Nephron (organoid): ENCODE results near the gene SACS.
A peak's percentile ranks its signal among the peaks of the same experiment; 100 is the strongest.

ENCODE experiments used
- H3K27ac Mint-ChIP-seq, 3 experiments: 2 replicates each; pipeline ENCODE4 v1.8.0; 2020; ENCODE audit warnings: mixed read lengths in 3 of 3, mild to moderate bottlenecking in 2 of 3, moderate library complexity in 1 of 3
- H3K27me3 Mint-ChIP-seq: 2 replicates; pipeline ENCODE4 v1.8.0; 2021; ENCODE audit warnings: low read depth, mild to moderate bottlenecking, moderate library complexity, mixed read lengths
- H3K36me3 Mint-ChIP-seq: 2 replicates; pipeline ENCODE4 v1.8.0; 2020; ENCODE audit warnings: low read depth, mixed read lengths
- H3K4me1 Mint-ChIP-seq: 2 replicates; pipeline ENCODE4 v1.8.0; 2020; ENCODE audit warnings: mixed read lengths
- H3K4me3 Mint-ChIP-seq, 3 experiments: 2 replicates each; pipeline ENCODE4 v1.8.0; 2020; ENCODE audit warnings: mild to moderate bottlenecking in 3 of 3, mixed read lengths in 3 of 3, moderate library complexity in 2 of 3
- H3K9me3 Mint-ChIP-seq: 2 replicates; pipeline ENCODE4 v1.8.0; 2020; ENCODE audit warnings: mixed read lengths
- CTCF ChIP-seq, 3 experiments: fragments of 200-600 bp; sonication (generic); IDR thresholded peaks; one replicate each; pipeline ENCODE4 v1.5.0; 2021; ENCODE audit warnings: antibody characterized with exemption in 3 of 3; ENCODE audit not compliant: unreplicated experiment in 3 of 3

Gene SACS

GRCh38 chr13:23349161-23349897, 84.2 kb downstream of the SACS start:
- peaks cover 78% of the 10 kb centered on the region for H3K36me3 Mint-ChIP-seq
- no peaks in the 10 kb centered on the region for H3K27me3 Mint-ChIP-seq
- H3K9me3 Mint-ChIP-seq, result no peaks in the 10 kb centered on the region
- no peak for TF ChIP-seq CTCF (IDR thresholded peaks at IDR 0.05; ENCODE audit: unreplicated experiment in 3 of 3)
- H3K4me3 Mint-ChIP-seq, result no peak overlapping the region
- H3K27ac Mint-ChIP-seq, result peak overlapping the region in 2 of 3 experiments; percentile 5 to 43
- H3K4me1 Mint-ChIP-seq, result no peaks in the 10 kb centered on the region

DNA sequence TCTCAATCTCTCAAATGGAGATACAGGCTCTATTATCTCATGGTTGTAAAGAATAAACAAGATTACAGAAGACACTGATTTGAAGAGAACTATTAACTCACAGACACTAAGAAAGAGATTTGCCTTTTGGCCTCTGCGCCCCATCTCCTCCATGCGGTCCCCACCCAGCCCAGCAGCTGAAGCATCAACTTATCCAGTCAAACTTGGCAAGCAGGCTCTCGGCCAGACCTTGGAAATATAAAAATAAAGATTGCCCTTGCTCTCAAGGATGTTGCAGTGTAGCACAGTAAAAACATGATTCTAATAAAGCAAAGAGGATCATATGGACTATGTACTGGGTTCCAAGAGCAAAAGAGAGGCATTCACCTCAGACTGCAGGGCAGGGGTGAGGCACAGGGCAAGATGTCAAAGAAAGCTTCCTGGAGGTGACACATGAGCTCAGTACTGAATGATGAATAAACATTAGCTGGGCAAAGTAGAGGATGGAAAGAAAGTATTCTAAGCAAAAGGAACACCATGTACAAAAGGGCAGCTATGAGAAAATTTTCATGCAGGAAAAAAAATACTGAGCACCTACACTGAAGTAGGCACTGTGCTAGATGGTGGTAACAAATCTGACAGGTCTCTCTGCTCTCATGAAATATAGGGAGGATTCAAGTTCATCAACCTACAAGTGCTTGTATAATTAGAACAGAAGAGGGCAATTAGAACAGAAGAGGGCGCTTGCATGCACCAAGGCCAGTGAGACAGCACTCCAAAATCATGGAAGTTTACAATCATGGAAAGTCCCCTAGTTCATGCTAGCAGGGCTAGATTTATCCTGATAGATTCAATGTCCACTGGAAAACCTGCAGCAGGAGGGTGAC, 85.0 kb downstream of the SACS start:
- Mint-ChIP-seq H3K4me3 (no peak overlapping the region), H3K27ac (no peak overlapping the region), H3K9me3 (no peaks in the 10 kb centered on the region), H3K36me3 (peaks cover 85% of the 10 kb centered on the region), H3K27me3 (no peaks in the 10 kb centered on the region), H3K4me1 (no peaks in the 10 kb centered on the region)
- TF ChIP-seq CTCF (IDR thresholded peaks at IDR 0.05; ENCODE audit: unreplicated experiment in 3 of 3), result no peak

DNA sequence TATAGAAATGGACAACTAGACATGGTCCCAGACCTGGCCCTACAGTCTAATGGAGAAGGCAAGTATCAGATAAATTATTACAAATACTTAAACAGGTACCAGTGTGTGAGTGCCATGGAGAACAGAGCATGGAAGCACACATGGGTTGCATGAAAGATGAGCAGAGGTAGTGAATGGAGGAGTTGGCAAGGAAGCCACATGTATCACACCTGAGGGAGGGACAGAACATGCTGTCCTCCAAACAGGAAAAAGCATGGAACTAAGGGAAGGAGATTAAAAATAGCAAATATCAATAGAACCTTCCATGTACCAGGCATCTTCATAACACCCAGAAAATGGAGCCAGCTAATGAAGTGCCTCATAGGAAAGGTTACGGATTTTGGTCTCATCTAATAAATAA, 85.9 kb downstream of the SACS start:
- no peak overlapping the region for H3K4me3 Mint-ChIP-seq
- no peaks in the 10 kb centered on the region for H3K27me3 Mint-ChIP-seq
- no peaks in the 10 kb centered on the region for H3K9me3 Mint-ChIP-seq
- no peaks in the 10 kb centered on the region for H3K4me1 Mint-ChIP-seq
- no peak for TF ChIP-seq CTCF (IDR thresholded peaks at IDR 0.05; ENCODE audit: unreplicated experiment in 3 of 3)
- no peak overlapping the region for H3K27ac Mint-ChIP-seq
- peaks cover 81% of the 10 kb centered on the region for H3K36me3 Mint-ChIP-seq

- peak overlapping the region in 2 of 3 experiments; percentile 46 to 49 for H3K27ac Mint-ChIP-seq
- TF ChIP-seq CTCF (IDR thresholded peaks at IDR 0.05; ENCODE audit: unreplicated experiment in 3 of 3), result no peak
- H3K36me3 Mint-ChIP-seq, result peaks cover 77% of the 10 kb centered on the region
- H3K9me3 Mint-ChIP-seq, result peaks cover 5% of the 10 kb centered on the region
- no peak overlapping the region for H3K4me3 Mint-ChIP-seq
- no peaks in the 10 kb centered on the region for H3K27me3 Mint-ChIP-seq
- H3K4me1 Mint-ChIP-seq, result no peaks in the 10 kb centered on the region
These were observed 88.4 kb downstream of the SACS start for GRCh38 chr13:23344931-23345595.

DNA sequence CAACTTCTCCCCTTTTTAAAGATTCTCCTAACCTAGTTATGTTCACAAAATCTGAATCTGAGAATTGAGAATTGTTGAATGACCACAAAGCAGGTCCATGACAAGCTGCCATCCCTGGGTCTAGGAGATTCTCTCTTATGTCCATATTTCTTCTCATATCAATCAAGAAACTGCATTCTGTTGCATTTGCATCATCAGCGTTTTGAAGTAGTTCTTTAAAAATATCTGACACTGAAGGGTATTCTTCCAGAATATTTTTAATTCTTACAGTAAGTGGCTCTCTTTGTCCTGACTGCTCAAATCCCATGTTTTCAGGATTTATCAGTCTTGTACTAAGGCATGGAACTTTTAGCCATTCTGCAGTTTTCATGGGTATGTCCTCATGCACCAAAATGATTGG, 94.3 kb downstream of the SACS start:
- H3K4me1 Mint-ChIP-seq, result no peaks in the 10 kb centered on the region
- peaks cover 86% of the 10 kb centered on the region for H3K36me3 Mint-ChIP-seq
- H3K4me3 Mint-ChIP-seq, result no peak overlapping the region
- peaks cover 37% of the 10 kb centered on the region for H3K9me3 Mint-ChIP-seq
- no peak overlapping the region for H3K27ac Mint-ChIP-seq
- TF ChIP-seq CTCF (IDR thresholded peaks at IDR 0.05; ENCODE audit: unreplicated experiment in 3 of 3), result no peak
- H3K27me3 Mint-ChIP-seq, result no peaks in the 10 kb centered on the region
